Measurements from ENCODE around the gene HIF3A. TPM values are rescaled to one million over a fixed set of nuclear protein-coding genes. Genes with fewer than 3 reads are reported as not detected.

The HIF3A gene
- total RNA-seq, 1 experiment from 2014 or later, result 31.9 TPM

- peaks cover 0 to 2% of the 10 kb centered on the region in 2 experiments; a peak in 2 of 5 replicates for H3K9me3 Mint-ChIP-seq
- H2BK15ac ChIP-seq (ENCODE audit: low read depth, low read length), result no peak overlapping the region
- H2BK12ac ChIP-seq (ENCODE audit: insufficient read length, low read depth, low read length), result no peak overlapping the region
- no peak for TF ChIP-seq CTCF (conservative IDR thresholded peaks at IDR 0.05)
- H3T11ph ChIP-seq (ENCODE audit: low read length), result no peak overlapping the region
- H2AK5ac ChIP-seq (ENCODE audit: insufficient read length, low read length), result no peak overlapping the region
- peak overlapping the region; percentile 97 for H3K4me3 Mint-ChIP-seq
- H4K20me1 ChIP-seq (ENCODE audit: control insufficient read depth, insufficient read depth, insufficient read length), result no peaks in the 10 kb centered on the region
- no peak for DNase-seq
- peaks cover 10 to 23% (median 22%) of the 10 kb centered on the region in 3 experiments; a peak in 6 of 7 replicates for H3K36me3 Mint-ChIP-seq (ENCODE audit: insufficient read depth in 1 of 3, low read depth in 3 of 3)
- no peaks in the 10 kb centered on the region for H3K27me3 ChIP-seq (ENCODE audit: insufficient read depth, low read length)
- H2BK120ac ChIP-seq (ENCODE audit: low read depth, low read length, poor library complexity, severe bottlenecking), result no peak overlapping the region
- H3K27ac Mint-ChIP-seq, result peak overlapping the region in 2 of 3 experiments; percentile 93 to 98; a peak in 3 of 7 replicates
- no peak overlapping the region for H3K18ac ChIP-seq (ENCODE audit: insufficient read length, low read depth, low read length)
- no peaks in the 10 kb centered on the region for H3K27me3 Mint-ChIP-seq (ENCODE audit: low read depth)
- no peak overlapping the region for H3K4ac ChIP-seq (ENCODE audit: low read depth, low read length)
- H3K4me2 ChIP-seq (ENCODE audit: insufficient read depth, insufficient read length, low read length), result peak overlapping the region; percentile 65
- H2AFZ ChIP-seq (ENCODE audit: low read length), result no peak overlapping the region
- no peak overlapping the region for H3K9ac ChIP-seq (ENCODE audit: extremely low read depth, insufficient read length, low read length)
- no peak overlapping the region for H3K56ac ChIP-seq (ENCODE audit: insufficient read length, low read depth, low read length)
- H3K27ac ChIP-seq (ENCODE audit: insufficient read length, low read depth, low read length), result no peak overlapping the region
- H3K4me1 Mint-ChIP-seq, result peaks cover 42 to 54% of the 10 kb centered on the region in 2 experiments
- no peak overlapping the region for H2BK5ac ChIP-seq (ENCODE audit: insufficient read length, low read length)
- no peak overlapping the region for H4K5ac ChIP-seq (ENCODE audit: insufficient read length, low read depth, low read length)
- H4K8ac ChIP-seq (replicated peaks; ENCODE audit: insufficient read length, low read depth, low read length), result no peak overlapping the region
- no peak overlapping the region for H3K14ac ChIP-seq (ENCODE audit: insufficient read depth, low read length)
- H3K23me2 ChIP-seq (ENCODE audit: insufficient read length, low read depth, low read length, poor library complexity, severe bottlenecking), result peaks cover 8% of the 10 kb centered on the region
- H3K9me3 ChIP-seq (ENCODE audit: control insufficient read depth, low read depth, low read length), result no peaks in the 10 kb centered on the region
- WGBS (ENCODE audit: extremely low coverage, insufficient read length, low lambda C conversion rate), result no CpG with 5 or more reads among the region's 3 CpGs
- peaks cover 18% of the 10 kb centered on the region; the same call in 1 of the 2 replicates for H3K79me2 ChIP-seq (ENCODE audit: insufficient read depth, low read length)
- no peak overlapping the region for H3K23ac ChIP-seq (ENCODE audit: insufficient read length, low read depth, low read length)
- peaks cover 3% of the 10 kb centered on the region; the same call in 1 of the 2 replicates for H3K4me1 ChIP-seq (ENCODE audit: insufficient read depth, low read length)
- H4K91ac ChIP-seq (ENCODE audit: insufficient read length, low read depth, low read length), result no peak overlapping the region
- peaks cover 3% of the 10 kb centered on the region for H3K79me1 ChIP-seq (ENCODE audit: insufficient read depth, low read depth, low read length, poor library complexity, severe bottlenecking)
- H2BK20ac ChIP-seq (ENCODE audit: low read depth, low read length, poor library complexity, severe bottlenecking), result no peak overlapping the region
These were observed 50.7 kb downstream of the HIF3A start for GRCh38 chr19:46347572-46347883.

Measured in H9 (cell line).